ENCODE results near the gene IPCEF1. TPM values are rescaled to one million over a fixed set of nuclear protein-coding genes. Genes with fewer than 3 reads are reported as not detected.

IPCEF1 gene
- total RNA-seq, 1 experiment from 2014 or later = 1.9 TPM

GRCh38 chr6:154239392-154239791 is 117.2 kb downstream of the IPCEF1 start:
- Histone ChIP-seq H3K27me3 (replicated peaks; ENCODE audit: control insufficient read depth, insufficient read depth, low read length) (no peaks in the 10 kb centered on the region), H3K36me3 (ENCODE audit: control insufficient read depth, insufficient read depth, low read length) (no peaks in the 10 kb centered on the region), H3K9me3 (no peaks in the 10 kb centered on the region), H3K4me1 (no peaks in the 10 kb centered on the region), H3K4me3 (ENCODE audit: low read depth, low read length) (no peak overlapping the region)
- ChIA-PET POLR2A (no interaction called here), CTCF (no interaction called here)
- no peak overlapping the region for H3K27ac Mint-ChIP-seq (ENCODE audit: unreplicated experiment)
- TF ChIP-seq CTCF (IDR thresholded peaks at IDR 0.05; ENCODE audit: insufficient read depth in 1 of 2, low read depth in 1 of 2, low read length in 1 of 2, severe bottlenecking in 1 of 2, unreplicated experiment in 1 of 2) = no peak
- intact Hi-C loops (cut with micrococcal nuclease; ENCODE audit: unreplicated experiment) = no loop called here
- no peaks in the 10 kb centered on the region for H3K9me3 Mint-ChIP-seq (ENCODE audit: unreplicated experiment)
- H3K4me3 Mint-ChIP-seq (ENCODE audit: unreplicated experiment) = no peak overlapping the region
- H3K36me3 Mint-ChIP-seq (ENCODE audit: insufficient read depth, unreplicated experiment) = no peaks in the 10 kb centered on the region
- no TSS peak for BruUV-seq (replicated peaks)
- DNase-seq = no peak
- no peaks in the 10 kb centered on the region for H3K4me1 Mint-ChIP-seq (ENCODE audit: low read depth, unreplicated experiment)
- no peaks in the 10 kb centered on the region for H3K27me3 Mint-ChIP-seq (ENCODE audit: insufficient read depth, unreplicated experiment)

- H3K27ac Mint-ChIP-seq (ENCODE audit: unreplicated experiment) = no peak overlapping the region
- CTCF ChIA-PET = no interaction called here
These were observed 117.8 kb downstream of the IPCEF1 start for GRCh38 chr6:154238831-154239230.

GRCh38 chr6:154236646-154237301 is 119.8 kb downstream of the IPCEF1 start:
- H3K4me1 Mint-ChIP-seq (ENCODE audit: low read depth, unreplicated experiment) = no peaks in the 10 kb centered on the region
- ChIA-PET CTCF (no interaction called here), POLR2A (no interaction called here)
- no peak overlapping the region for H3K4me3 ChIP-seq (ENCODE audit: low read depth, low read length)
- H3K4me3 Mint-ChIP-seq (ENCODE audit: unreplicated experiment) = no peak overlapping the region
- H3K36me3 ChIP-seq (ENCODE audit: control insufficient read depth, insufficient read depth, low read length) = no peaks in the 10 kb centered on the region
- intact Hi-C loops (cut with micrococcal nuclease; ENCODE audit: unreplicated experiment) = no loop called here
- no peaks in the 10 kb centered on the region for H3K27me3 ChIP-seq (replicated peaks; ENCODE audit: control insufficient read depth, insufficient read depth, low read length)
- no TSS peak for BruUV-seq (replicated peaks)
- no peaks in the 10 kb centered on the region for H3K36me3 Mint-ChIP-seq (ENCODE audit: insufficient read depth, unreplicated experiment)
- no peaks in the 10 kb centered on the region for H3K27me3 Mint-ChIP-seq (ENCODE audit: insufficient read depth, unreplicated experiment)
- H3K27ac Mint-ChIP-seq (ENCODE audit: unreplicated experiment) = no peak overlapping the region
- H3K4me1 ChIP-seq = no peaks in the 10 kb centered on the region
- DNase-seq = no peak
- no peaks in the 10 kb centered on the region for H3K9me3 Mint-ChIP-seq (ENCODE audit: unreplicated experiment)
- TF ChIP-seq CTCF (IDR thresholded peaks at IDR 0.05; ENCODE audit: insufficient read depth in 1 of 2, low read depth in 1 of 2, low read length in 1 of 2, severe bottlenecking in 1 of 2, unreplicated experiment in 1 of 2) = no peak
- H3K9me3 ChIP-seq = no peaks in the 10 kb centered on the region

More at GRCh38 chr6:154238831-154239230, 117.8 kb downstream of the IPCEF1 start:
- H3K36me3 Mint-ChIP-seq (ENCODE audit: insufficient read depth, unreplicated experiment) = no peaks in the 10 kb centered on the region
- no peak for DNase-seq
- Histone ChIP-seq H3K9me3 (no peaks in the 10 kb centered on the region), H3K27me3 (replicated peaks; ENCODE audit: control insufficient read depth, insufficient read depth, low read length) (no peaks in the 10 kb centered on the region), H3K36me3 (ENCODE audit: control insufficient read depth, insufficient read depth, low read length) (no peaks in the 10 kb centered on the region), H3K4me1 (no peaks in the 10 kb centered on the region), H3K4me3 (ENCODE audit: low read depth, low read length) (no peak overlapping the region)
- BruUV-seq (replicated peaks) = no TSS peak
- no peaks in the 10 kb centered on the region for H3K4me1 Mint-ChIP-seq (ENCODE audit: low read depth, unreplicated experiment)
- intact Hi-C loops (cut with micrococcal nuclease; ENCODE audit: unreplicated experiment) = no loop called here
- H3K4me3 Mint-ChIP-seq (ENCODE audit: unreplicated experiment) = no peak overlapping the region
- H3K27me3 Mint-ChIP-seq (ENCODE audit: insufficient read depth, unreplicated experiment) = no peaks in the 10 kb centered on the region
- no peaks in the 10 kb centered on the region for H3K9me3 Mint-ChIP-seq (ENCODE audit: unreplicated experiment)
- TF ChIP-seq CTCF (IDR thresholded peaks at IDR 0.05; ENCODE audit: insufficient read depth in 1 of 2, low read depth in 1 of 2, low read length in 1 of 2, severe bottlenecking in 1 of 2, unreplicated experiment in 1 of 2) = no peak
- POLR2A ChIA-PET = no interaction called here
